HG02981 (cell line): ENCODE measurements around the gene MALL.
"Not testable (repeated sequence)": the region's sequence is repeated elsewhere in the genome, so short reads cannot be mapped to it uniquely, and the experiment has no call there.

ENCODE experiments used
- ATAC-seq: cut with Tn5 transposase; IDR thresholded peaks from one replicate; pipeline ENCODE4 v1.9.1; 2021; ENCODE audit warnings: mild to moderate bottlenecking, moderate library complexity; ENCODE audit not compliant: unreplicated experiment

MALL gene

DNA sequence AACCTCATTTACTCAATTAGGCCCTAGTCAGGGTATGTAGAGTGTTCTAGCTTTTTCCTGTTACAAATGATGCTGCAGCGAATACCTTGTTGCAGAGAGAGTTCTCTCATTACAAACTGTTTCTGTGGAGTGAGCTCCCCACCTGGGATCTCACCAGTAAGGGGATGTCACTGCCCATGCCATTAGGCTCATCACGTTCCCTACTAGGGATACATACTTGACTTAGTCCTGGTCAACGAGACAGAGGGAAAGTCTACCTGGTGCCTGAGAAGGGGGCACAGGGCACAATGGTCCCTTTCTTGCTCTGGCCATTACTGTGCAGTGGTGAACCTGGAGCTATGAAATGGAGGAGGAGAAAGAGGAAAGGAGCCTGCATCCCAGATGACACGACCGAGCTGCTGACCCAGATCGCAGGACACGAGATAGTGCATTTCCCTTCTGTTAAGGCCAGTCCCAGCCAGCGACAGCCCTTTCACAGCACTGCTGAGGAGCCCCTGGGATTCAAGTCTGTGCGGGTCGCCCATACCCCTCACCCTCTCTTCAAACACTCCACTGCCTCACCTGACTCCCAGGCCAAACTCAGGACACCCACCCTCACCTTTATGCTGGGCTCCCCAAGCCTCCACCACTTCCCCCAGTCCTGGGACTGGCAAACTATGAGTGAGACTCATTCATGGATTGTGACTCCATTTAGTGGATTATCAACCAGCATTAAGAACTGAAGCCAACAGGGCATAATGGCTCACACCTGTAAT lies 16.0 kb downstream of the MALL start:
- ATAC-seq = no peak

DNA sequence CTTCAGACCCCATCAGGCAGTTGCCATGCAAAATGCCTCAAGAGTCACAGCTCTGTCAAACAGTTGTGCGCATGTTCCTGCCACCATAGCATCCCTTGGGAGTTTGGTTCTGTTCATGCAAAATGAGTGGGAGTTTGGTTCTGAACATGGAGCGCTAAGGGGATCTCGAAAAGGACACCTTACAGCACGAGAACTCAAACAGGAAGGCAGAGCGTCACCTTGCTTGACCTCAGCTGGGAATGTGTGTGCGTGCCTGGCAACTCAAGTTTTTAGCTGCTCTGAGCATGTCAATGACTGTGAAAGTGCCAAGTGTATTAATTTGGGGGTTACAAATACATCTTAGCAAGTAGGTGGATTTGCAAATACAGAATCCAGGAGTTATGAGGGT lies 16.6 kb downstream of the MALL start:
- no peak for ATAC-seq

GRCh38 chr2:110097506-110098220 lies 18.0 kb downstream of the MALL start:
- no peak for ATAC-seq

GRCh38 chr2:110095994-110096633 lies 19.5 kb downstream of the MALL start:
- ATAC-seq = no peak

DNA sequence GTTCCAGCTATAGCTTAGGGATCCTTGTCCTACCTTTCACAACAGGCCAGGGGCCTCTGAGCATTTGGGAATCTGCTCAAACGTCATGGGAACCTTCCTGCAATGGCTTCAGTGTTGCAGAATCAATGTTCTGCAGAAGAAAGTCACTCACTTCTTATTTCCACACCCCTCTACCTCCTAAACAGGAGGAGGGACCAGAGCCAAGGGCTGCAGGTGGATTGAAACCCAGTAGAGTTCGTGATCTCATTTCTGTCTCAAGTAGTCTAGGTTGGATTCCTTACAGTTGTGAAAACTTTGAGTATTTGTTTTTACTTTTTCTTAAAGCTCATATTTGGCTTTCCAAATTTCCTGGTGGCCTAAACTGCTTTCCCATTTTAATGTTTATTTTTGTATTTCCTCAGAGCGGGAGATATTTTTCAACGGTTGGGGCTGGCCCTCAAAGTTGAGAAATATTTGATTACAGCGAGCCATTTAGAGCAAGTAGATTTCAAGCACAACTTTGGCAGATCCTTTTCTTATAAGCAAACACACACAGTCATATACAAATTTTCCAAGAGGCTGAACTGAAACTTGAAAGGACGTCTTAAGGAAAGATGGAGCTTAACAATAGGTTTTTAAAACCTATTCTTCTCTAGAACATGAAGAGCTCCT lies 20.6 kb downstream of the MALL start:
- ATAC-seq = not testable (repeated sequence)

- not testable (repeated sequence) for ATAC-seq
Observed at GRCh38 chr2:110093924-110094323, 21.7 kb downstream of the MALL start.

- ATAC-seq = not testable (repeated sequence)
Observed at GRCh38 chr2:110090164-110090563, 25.5 kb downstream of the MALL start.

- ATAC-seq = not testable (repeated sequence)
Observed at GRCh38 chr2:110083757-110084156, 31.9 kb downstream of the MALL start.

DNA sequence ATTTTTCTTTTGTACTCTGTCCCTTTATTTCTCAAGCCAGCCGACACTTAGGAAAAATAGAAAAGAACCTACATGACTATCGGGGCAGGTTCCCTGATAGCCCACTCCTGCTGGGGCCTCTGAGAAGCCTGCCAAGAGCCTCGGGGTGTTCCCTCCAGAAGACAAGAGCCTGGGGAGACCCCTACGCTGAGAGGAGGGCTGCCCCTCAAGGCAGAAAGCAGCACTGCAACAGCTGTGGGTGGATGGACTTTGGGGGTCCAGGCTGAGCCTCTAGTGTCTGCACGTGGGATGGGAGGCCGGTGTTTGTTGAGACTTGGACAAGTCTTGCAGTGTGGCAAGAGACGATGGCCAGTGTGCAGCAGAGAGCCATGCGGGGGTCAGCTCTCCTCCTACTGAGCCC lies 32.5 kb downstream of the MALL start:
- ATAC-seq = not testable (repeated sequence)

DNA sequence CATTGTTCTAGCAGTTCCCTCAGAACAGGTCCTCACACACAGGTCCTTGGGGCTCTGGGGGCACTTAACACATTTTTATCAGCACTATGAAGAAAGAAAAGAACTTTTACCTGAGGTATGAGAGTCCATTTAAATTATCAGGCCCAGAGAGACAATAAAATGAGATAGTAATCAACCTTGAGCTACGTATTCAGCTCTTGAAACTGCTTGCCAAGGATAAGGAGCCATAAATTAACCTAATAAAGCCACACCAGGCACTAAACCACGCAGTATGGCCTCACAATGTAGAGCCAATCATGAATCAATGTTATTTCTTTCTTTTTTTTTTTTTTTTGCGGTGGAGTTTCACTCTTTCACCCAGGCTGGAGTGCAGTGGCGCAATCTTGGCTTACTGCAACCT lies 37.5 kb downstream of the MALL start:
- ATAC-seq = not testable (repeated sequence)

GRCh38 chr2:110075896-110076295 lies 39.7 kb downstream of the MALL start:
- ATAC-seq = not testable (repeated sequence)

DNA sequence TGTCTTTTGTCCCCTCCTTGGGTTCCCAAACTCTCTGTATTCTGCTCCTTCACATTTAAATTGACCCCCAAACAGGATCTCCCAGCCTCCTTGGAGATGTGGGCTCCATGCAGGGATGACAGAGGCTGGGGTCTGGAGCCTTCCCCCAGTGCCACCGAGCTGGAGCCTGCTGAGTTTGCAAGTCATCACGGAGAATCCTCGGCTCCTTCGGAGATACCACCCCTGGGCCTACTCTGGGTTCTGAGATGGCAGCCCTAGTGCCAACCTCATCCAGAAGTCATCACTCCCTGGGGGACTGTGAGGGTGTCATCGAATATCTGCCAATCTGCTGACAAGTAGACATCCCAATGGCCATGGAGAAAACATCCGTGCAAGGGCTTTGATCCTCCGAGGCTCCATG lies 45.8 kb downstream of the MALL start:
- ATAC-seq = not testable (repeated sequence)

- ATAC-seq = not testable (repeated sequence)
Observed at GRCh38 chr2:110068153-110068552, 47.5 kb downstream of the MALL start.

DNA sequence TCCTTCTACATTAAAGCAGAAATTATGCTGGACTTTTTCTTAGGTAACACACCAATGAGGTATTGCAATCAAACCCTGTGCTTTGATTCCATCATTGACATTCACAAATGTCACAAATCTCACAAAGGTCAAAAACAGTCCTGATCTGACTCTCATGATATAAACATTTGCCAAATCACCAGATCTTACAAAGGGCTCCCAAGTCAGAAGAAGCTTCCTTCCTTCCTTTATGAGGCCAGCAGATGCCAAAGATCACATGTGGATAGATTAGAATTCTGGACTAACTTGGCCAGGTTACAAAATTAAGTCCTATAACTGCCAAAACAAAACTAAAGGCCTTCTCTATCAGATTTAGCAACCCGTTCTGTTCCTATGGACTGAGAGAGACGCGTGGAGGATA lies 53.3 kb downstream of the MALL start:
- not testable (repeated sequence) for ATAC-seq

DNA sequence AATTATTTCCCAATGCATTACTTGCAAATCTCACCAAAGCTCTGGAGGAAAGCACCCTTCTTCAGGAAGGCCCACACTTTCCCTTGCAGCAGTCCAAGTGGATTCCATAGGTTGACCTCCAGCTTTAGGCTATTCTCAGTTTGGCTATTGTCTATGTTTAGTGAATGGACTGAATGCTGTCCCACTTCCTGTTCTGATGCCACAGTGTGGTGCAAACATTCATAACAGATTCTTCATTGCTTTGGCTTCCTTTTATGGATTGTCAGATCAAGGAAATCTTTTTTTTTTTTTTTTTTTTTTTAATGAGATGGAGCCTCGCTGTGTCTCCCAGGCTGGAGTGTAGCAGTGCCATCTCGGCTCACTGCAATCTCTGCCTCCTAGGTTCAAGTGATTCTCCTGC lies 55.1 kb downstream of the MALL start:
- ATAC-seq = not testable (repeated sequence)

GRCh38 chr2:110059694-110060358 lies 55.8 kb downstream of the MALL start:
- not testable (repeated sequence) for ATAC-seq

DNA sequence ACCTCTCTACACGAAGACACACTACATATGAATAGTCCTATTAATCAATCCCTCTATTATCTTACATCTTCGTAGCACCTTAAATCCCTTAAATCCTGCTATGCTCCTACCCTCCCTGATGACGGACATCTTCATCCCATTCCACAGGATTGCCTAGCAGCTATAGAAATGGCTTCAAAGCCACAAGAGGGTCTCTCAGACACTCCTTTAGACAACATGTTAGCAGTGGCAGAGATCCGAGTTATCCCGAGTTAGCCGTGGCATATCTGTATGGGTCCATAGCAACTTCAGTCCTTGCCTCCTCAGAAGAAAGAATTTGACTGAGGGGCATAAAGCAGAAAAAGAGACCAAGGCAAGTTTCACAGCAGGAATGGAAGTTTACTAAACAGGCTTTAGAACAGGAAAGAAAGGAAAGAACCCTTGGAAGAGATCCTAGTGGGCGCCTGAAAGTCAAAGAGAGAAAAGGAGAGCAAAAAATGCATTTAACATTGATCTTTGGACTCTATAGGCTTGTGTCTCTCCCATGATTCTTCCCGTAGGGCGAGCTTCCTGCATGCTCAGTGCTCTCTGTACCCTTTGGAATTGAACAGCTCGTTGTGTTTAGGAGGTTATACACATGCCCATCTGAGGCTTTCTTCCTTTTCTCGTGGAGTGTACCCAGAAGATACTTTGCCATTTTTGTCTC lies 56.5 kb downstream of the MALL start:
- not testable (repeated sequence) for ATAC-seq

DNA sequence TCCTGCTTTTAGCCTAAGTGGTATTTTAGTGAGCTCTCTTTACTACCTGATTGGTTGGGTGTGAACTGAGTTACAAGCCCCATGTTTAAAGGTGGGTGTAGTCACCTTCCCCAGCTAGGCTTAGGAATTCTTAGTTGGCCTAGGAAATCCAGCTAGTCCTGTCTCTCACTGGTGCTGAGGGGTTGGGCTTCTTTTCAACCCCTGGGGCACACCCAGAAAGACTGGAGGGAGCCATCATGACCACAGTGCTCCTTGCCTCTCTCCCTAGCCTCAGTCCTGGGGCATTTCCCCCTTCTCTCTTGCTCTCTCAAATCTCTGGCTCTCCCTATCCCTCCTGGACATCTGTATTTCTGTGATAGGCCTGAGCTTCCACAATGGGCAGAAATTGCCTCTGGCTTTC lies 57.6 kb downstream of the MALL start:
- not testable (repeated sequence) for ATAC-seq

- not testable (repeated sequence) for ATAC-seq
Observed at GRCh38 chr2:110055819-110056408, 59.7 kb downstream of the MALL start.
